Measurements from ENCODE around the gene POLR2C. TPM values are rescaled to one million over a fixed set of nuclear protein-coding genes. Genes with fewer than 3 reads are reported as not detected.

Gene POLR2C
- total and polyA plus RNA-seq, 2 experiments from 2014 or later = 37.6 to 123 TPM

DNA sequence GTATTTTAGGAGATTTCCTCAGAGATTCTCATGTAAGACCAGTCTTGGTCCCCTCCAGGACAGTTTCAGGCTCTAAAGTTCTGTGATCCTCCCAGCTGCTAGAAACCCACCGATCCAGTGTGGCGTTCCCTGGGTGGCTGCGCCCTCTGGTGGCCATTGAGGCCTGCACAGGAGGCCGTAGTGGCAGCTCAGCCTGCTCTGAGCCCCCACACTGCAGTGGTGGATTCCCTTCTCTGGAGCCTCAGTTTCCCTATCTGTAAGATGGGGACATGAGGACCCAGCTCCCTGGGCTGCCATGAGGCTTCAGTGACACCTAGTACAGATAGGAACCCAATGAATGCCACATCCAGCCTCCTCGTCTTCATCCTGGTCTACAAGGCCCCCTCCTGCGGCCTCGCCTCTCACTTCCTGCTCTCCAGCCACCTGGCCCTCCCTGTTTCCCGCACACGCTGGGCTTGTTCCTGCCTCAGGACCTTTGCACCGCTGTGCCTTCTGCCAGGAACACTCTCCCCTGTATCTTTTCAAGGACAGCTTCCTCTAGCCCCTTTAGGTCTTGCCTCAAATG lies 57.4 kb downstream of the POLR2C start:
- TF ChIP-seq STAT1 (IDR thresholded peaks at IDR 0.05; ENCODE audit: unreplicated experiment) = no peak
- TF ChIP-seq, protein P1, sequence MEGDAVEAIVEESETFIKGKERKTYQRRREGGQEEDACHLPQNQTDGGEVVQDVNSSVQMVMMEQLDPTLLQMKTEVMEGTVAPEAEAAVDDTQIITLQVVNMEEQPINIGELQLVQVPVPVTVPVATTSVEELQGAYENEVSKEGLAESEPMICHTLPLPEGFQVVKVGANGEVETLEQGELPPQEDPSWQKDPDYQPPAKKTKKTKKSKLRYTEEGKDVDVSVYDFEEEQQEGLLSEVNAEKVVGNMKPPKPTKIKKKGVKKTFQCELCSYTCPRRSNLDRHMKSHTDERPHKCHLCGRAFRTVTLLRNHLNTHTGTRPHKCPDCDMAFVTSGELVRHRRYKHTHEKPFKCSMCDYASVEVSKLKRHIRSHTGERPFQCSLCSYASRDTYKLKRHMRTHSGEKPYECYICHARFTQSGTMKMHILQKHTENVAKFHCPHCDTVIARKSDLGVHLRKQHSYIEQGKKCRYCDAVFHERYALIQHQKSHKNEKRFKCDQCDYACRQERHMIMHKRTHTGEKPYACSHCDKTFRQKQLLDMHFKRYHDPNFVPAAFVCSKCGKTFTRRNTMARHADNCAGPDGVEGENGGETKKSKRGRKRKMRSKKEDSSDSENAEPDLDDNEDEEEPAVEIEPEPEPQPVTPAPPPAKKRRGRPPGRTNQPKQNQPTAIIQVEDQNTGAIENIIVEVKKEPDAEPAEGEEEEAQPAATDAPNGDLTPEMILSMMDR (conservative IDR thresholded peaks at IDR 0.05; ENCODE audit: low read depth in 2 of 2) = peak; percentile 98 to 99
- H3K4me3 ChIP-seq = no peak overlapping the region
- H3K36me3 ChIP-seq (ENCODE audit: insufficient read depth) = no peaks in the 10 kb centered on the region
- Mint-ChIP-seq H3K27ac (no peak overlapping the region), H3K9me3 (no peaks in the 10 kb centered on the region; the same call in 2 of the 3 replicates), H3K36me3 (ENCODE audit: low read depth) (peaks cover 4% of the 10 kb centered on the region; the same call in 1 of the 3 replicates), H3K27me3 (ENCODE audit: insufficient read depth, low read depth, poor library complexity) (peaks cover 12% of the 10 kb centered on the region), H3K4me1 (peaks cover 6% of the 10 kb centered on the region; the same call in 2 of the 3 replicates), H3K4me3 (no peak overlapping the region)
- ATAC-seq (peak; percentile 95), DNase-seq (ENCODE audit: low spot score) (peak; percentile 88)
- no peaks in the 10 kb centered on the region for H3K27me3 ChIP-seq (ENCODE audit: insufficient read depth)
- no peak overlapping the region for H3K4me2 ChIP-seq
- H3K27ac ChIP-seq (ENCODE audit: low read depth) = no peak overlapping the region
- H3F3A ChIP-seq (replicated peaks; ENCODE audit: low read depth) = no peaks in the 10 kb centered on the region
- H2AFZ ChIP-seq = no peak overlapping the region
- no peaks in the 10 kb centered on the region for H3K9me2 ChIP-seq (ENCODE audit: insufficient read depth)
- H3K79me2 ChIP-seq (replicated peaks; ENCODE audit: insufficient read depth) = no peaks in the 10 kb centered on the region
- H4K20me1 ChIP-seq (replicated peaks; ENCODE audit: insufficient read depth) = no peaks in the 10 kb centered on the region
- H3K4me1 ChIP-seq (ENCODE audit: insufficient read depth) = 0 out of 2 replicates have a peak, but pooled peaks cover 4% of the 10 kb centered on the region

Other genes with a start within 250 kb of the POLR2C start
- gene ARL2BP, start 217.4 kb upstream of the POLR2C start, total RNA-seq (2014; rRNA removed; shearing (Covaris generic)) = 13.2 and 13.4 TPM in 2 replicates
- 10.3 and 10.9 TPM in 2 replicates for gene ARL2BP, start 217.4 kb upstream of the POLR2C start, polyA plus RNA-seq (2016; fragmentation: Nextera tagmentation; extraction: Ambion mirVana)
- 2.1 and 6.1 TPM in 2 replicates for gene PLLP, start 178.0 kb upstream of the POLR2C start, total RNA-seq (2014; rRNA removed; shearing (Covaris generic))
- gene PLLP, start 178.0 kb upstream of the POLR2C start, polyA plus RNA-seq (2016; fragmentation: Nextera tagmentation; extraction: Ambion mirVana) = 1.3 and 1.9 TPM in 2 replicates
- not detected in 2 replicates for gene CCL22, start 103.9 kb upstream of the POLR2C start, total RNA-seq (2014; rRNA removed; shearing (Covaris generic))
- 0.19 and 0.42 TPM in 2 replicates for gene CCL22, start 103.9 kb upstream of the POLR2C start, polyA plus RNA-seq (2016; fragmentation: Nextera tagmentation; extraction: Ambion mirVana)
- 0.16 and 2.8 TPM in 2 replicates for gene CX3CL1, start 90.2 kb upstream of the POLR2C start, total RNA-seq (2014; rRNA removed; shearing (Covaris generic))
- 0.24 and 0.30 TPM in 2 replicates for gene CX3CL1, start 90.2 kb upstream of the POLR2C start, polyA plus RNA-seq (2016; fragmentation: Nextera tagmentation; extraction: Ambion mirVana)
- not detected in 2 replicates for gene CCL17, start 57.9 kb upstream of the POLR2C start, total RNA-seq (2014; rRNA removed; shearing (Covaris generic))
- gene CCL17, start 57.9 kb upstream of the POLR2C start, polyA plus RNA-seq (2016; fragmentation: Nextera tagmentation; extraction: Ambion mirVana) = not detected in 2 replicates
- gene CIAPIN1, start 15.3 kb upstream of the POLR2C start, total RNA-seq (2014; rRNA removed; shearing (Covaris generic)) = 70.3 and 75.4 TPM in 2 replicates
- 36.5 and 40.0 TPM in 2 replicates for gene CIAPIN1, start 15.3 kb upstream of the POLR2C start, polyA plus RNA-seq (2016; fragmentation: Nextera tagmentation; extraction: Ambion mirVana)
- gene COQ9, start 15.2 kb upstream of the POLR2C start, total RNA-seq (2014; rRNA removed; shearing (Covaris generic)) = 24.7 and 36.3 TPM in 2 replicates
- gene COQ9, start 15.2 kb upstream of the POLR2C start, polyA plus RNA-seq (2016; fragmentation: Nextera tagmentation; extraction: Ambion mirVana) = 26.6 and 28.6 TPM in 2 replicates
- gene DOK4, start 23.8 kb downstream of the POLR2C start, total RNA-seq (2014; rRNA removed; shearing (Covaris generic)) = 26.6 and 29.1 TPM in 2 replicates
- 11.4 and 12.9 TPM in 2 replicates for gene DOK4, start 23.8 kb downstream of the POLR2C start, polyA plus RNA-seq (2016; fragmentation: Nextera tagmentation; extraction: Ambion mirVana)
- gene CCDC102A, start 73.9 kb downstream of the POLR2C start, total RNA-seq (2014; rRNA removed; shearing (Covaris generic)) = 4.7 and 5.2 TPM in 2 replicates
- 2.0 and 3.2 TPM in 2 replicates for gene CCDC102A, start 73.9 kb downstream of the POLR2C start, polyA plus RNA-seq (2016; fragmentation: Nextera tagmentation; extraction: Ambion mirVana)
- 5.5 and 11.1 TPM in 2 replicates for gene ADGRG5, start 80.0 kb downstream of the POLR2C start, total RNA-seq (2014; rRNA removed; shearing (Covaris generic))
- 2.2 and 2.6 TPM in 2 replicates for gene ADGRG5, start 80.0 kb downstream of the POLR2C start, polyA plus RNA-seq (2016; fragmentation: Nextera tagmentation; extraction: Ambion mirVana)
- 0.12 and 0.14 TPM in 2 replicates for gene ADGRG1, start 166.0 kb downstream of the POLR2C start, total RNA-seq (2014; rRNA removed; shearing (Covaris generic))
- gene ADGRG1, start 166.0 kb downstream of the POLR2C start, polyA plus RNA-seq (2016; fragmentation: Nextera tagmentation; extraction: Ambion mirVana) = 0.09 and 0.47 TPM in 2 replicates
- gene ADGRG3, start 205.6 kb downstream of the POLR2C start, total RNA-seq (2014; rRNA removed; shearing (Covaris generic)) = not detected in 2 replicates
- not detected in 2 replicates for gene ADGRG3, start 205.6 kb downstream of the POLR2C start, polyA plus RNA-seq (2016; fragmentation: Nextera tagmentation; extraction: Ambion mirVana)
- not detected in 2 replicates for gene DRC7, start 232.1 kb downstream of the POLR2C start, total RNA-seq (2014; rRNA removed; shearing (Covaris generic))
- not detected in 2 replicates for gene DRC7, start 232.1 kb downstream of the POLR2C start, polyA plus RNA-seq (2016; fragmentation: Nextera tagmentation; extraction: Ambion mirVana)

Data from GM23338 (cell line).